Stimulated activated CD4-positive, alpha-beta T cell treated with anti-CD3 and anti-CD28 coated beads, Interleukin-4, amount 100 ng/mL, for 4 hours (primary cell): ENCODE results near the gene WDR35.
A peak's percentile ranks its signal among the peaks of the same experiment; 100 is the strongest.

Experiments used
- DNase-seq, 2 experiments: peaks; one replicate each; pipeline ENCODE4 v3.0.0-alpha.2; 2020

The WDR35 gene

GRCh38 chr2:19865151-19865550 lies 124.8 kb downstream of the WDR35 start:
- no peak for DNase-seq

GRCh38 chr2:19864381-19864780 lies 125.5 kb downstream of the WDR35 start:
- no peak for DNase-seq

- peak; percentile 51 to 67 for DNase-seq
Observed at GRCh38 chr2:19863303-19864041, 126.4 kb downstream of the WDR35 start.

GRCh38 chr2:19861813-19862212 lies 128.1 kb downstream of the WDR35 start:
- no peak for DNase-seq
